NCI-H2081 treated with DMSO at 0.1 percent for 48 hours (cell line): Measurements from ENCODE around the gene SLC12A9.
"Not testable (repeated sequence)": the region's sequence is repeated elsewhere in the genome, so short reads cannot be mapped to it uniquely, and the experiment has no call there.

Experiments
- DNase-seq: peaks from one replicate; lab custom pipeline; 2025; lab: John Stamatoyannopoulos, UW

Gene SLC12A9

DNA sequence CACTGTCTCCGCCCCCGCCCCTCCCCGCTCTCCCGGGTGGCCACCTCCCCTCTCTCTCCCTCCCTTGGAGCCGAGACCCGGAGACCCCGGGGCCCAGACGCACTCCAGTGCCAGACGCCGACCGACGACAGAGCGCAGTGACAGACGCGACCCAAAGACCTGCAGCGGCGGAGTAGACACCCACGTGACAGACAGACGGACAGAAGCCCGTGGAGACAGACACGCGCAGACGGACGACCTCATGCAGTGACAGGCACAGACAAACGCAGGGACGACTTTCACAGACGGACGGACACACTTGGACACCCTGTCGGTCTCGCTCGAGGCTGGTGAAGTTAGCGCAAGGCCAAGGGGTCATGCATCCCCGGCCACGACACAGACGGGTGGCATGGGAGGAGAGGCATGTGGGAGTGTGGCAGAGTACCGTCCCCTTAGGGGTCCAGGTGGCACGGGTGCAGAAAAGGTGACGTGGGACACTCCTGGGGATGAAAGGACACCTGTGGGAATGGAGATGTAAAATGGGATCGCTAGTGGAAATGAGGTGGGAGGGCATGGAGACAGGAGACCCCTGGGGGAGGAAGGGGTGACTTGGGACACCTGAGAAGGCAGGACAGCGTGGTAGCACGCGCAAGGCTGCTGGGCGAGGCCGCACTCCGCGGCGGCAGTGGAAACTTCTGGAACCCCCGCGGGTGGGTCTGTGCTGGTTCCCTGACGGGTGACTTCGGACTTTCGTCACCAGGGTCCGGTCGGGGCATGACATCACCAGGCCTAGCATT is 43.6 kb downstream of the SLC12A9 start:
- no peak for DNase-seq

DNA sequence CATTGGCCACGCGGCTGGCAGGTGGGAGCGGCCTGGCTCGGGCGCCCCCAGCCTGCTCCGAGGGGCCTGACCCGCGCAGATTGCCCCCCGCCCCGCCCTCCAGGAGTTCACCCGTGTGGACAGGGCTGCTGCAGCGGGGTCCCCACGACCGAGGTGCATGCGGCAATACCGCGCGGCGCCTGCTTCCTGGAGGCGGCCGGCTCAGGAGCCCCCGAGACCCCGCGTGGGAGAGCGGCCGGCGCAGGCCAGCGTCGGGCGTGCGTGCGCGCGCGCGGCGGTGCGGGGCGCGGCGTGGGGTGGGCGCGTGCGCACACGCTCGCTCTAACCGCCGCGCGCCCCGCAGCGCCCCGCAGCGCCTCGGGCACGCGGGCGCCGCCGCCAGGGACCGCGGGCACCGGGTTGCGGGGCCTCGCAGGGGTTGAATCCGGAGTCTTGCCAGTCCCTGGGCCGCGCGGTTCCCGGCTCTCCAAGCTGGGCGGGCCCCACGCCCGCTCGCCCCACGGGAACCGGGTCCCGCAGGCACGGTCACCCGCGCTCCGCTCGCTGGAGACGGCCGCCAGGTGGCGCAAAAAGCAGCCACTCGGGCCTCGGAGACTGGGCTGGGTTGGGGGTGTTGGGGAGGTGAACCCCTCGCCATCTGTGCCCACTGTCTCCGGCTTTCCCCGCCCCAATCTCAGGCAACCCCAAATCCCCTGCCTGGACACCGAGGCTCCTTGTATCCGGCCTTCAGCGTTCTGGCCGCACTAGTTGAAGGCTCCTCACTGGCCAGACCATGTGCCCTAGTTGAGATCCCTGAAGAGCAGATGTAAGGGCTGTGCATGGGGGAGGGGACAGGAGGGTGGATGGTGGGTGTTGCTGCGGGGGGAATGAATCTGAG is 44.5 kb downstream of the SLC12A9 start:
- no peak for DNase-seq

DNA sequence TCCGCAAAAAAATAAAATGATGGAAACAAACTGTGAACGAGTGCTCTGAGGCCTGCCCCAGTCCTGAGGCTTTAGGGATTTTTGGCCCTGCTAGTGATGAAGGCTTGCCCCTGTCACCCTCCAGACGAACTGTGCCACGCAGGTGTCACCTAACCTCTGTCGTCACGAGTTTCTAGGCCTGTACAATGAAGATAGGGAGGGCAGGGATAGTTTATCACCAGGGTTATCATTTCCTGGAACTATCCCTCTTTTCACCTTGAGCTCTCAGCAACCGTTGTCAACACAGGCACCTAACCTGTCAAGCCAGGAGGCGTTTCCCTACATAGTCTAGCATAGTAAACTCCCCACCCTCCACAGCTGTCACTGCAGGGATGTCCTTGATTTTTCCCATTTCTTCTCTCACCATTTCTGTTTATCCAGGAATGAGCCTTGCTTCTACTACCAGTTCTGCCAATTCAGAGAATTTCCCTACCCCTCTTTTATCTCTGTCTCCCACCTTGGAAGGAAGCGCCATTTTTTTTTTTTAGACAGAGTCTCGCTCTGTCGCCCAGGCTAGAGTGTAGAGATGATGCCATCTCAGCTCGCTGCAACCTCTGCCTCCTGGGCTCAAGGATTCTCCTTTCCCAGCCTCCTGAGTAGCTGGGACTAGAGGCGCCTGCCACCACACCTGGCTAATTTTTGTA is 45.4 kb downstream of the SLC12A9 start:
- DNase-seq, result no peak

DNA sequence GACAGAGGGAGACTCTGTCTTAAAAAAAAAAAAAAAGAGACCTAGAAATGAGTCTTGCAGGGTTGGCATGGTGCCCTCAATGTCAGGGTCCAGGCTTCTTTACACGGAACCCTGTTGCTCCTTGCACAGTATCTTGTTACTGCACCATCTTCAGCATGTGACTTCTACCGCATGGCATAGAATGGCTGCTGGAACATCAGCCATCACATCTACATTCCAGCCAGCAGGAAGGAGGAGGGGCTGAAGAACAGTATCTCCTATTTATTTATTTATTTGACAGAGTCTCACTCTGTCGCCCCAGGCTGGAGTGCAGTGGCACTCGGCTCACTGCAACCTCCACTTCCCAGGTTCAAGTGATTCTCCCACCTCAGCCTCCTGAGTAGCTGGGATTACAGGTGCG is 46.9 kb downstream of the SLC12A9 start:
- no peak for DNase-seq

DNA sequence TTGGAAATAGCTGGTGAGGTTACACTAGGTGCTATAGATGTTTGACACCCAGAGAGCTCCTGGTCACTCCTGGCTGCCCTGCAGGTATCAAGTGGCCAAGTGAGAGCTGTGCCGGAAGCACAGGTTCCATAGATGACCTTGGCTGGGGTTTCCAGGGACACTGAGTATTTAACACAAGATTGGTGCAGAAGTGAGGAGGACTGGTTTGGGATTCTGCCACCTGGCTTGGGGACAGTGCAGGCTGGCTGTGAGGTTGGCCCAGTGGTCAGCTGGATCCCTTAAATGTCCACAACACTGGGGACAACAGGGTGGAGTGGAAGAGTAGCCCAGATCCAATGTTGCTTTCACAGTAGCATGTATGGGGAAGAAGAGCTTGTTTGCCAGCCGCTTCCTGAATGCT is 48.5 kb downstream of the SLC12A9 start:
- no peak for DNase-seq

DNA sequence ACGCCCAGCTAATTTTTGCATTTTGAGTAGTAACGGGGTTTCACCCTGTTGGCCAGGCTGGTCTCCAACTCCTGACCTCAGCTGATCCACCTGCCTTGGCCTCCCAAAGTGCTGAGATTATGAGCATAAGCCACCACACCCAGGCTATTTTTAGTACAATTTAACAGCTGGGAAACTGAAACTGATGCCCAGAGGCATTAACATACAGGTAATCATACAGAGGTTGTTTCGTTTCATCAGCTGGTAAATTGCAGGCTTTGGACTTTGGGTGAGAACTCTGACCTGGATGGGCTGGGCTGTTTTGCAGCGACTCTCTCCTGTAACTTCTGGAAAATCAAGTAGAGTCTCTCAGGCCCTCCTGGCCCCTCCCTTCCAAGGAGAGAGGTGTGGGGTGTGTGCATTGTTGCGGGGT is 49.4 kb downstream of the SLC12A9 start:
- DNase-seq, result no peak

DNA sequence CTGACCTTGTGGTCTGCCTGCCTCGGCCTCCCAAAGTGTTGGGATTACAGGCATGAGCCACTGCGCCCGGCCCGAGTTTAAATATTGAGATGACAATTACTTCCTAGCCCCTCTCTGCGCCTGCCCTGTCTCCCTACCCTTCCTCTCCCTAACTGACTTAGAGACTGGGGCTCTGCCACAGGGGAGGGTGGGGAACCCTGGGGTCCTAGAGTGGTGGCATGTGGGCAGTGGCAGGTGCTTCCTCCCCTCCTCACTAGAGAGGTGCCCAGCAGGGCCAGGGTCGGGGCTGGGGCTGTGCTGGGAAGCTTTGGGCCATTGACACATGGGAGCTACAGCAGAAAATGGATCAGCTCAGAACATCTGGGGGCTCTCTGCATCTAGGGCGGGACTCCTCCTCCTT is 50.1 kb downstream of the SLC12A9 start:
- no peak for DNase-seq

DNA sequence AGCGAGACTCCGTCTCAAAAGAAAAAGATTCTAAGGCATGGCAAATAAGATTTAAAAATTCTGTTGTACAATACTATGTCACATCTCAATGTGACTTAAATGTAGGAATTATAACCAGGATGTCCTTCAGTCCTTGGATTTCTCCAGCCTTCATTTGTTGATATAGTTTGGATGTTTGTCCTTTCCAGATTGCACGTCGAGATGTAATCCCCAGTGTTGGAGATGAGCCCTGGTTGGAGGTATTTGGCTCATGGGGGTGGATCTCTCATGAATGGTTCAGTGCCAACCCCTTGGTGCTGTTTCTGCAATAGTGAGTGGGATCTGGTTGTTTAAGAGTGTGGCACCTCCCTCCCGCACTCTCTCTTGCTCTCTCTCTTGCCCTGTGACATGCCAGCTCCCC is 56.0 kb downstream of the SLC12A9 start:
- DNase-seq, result no peak

DNA sequence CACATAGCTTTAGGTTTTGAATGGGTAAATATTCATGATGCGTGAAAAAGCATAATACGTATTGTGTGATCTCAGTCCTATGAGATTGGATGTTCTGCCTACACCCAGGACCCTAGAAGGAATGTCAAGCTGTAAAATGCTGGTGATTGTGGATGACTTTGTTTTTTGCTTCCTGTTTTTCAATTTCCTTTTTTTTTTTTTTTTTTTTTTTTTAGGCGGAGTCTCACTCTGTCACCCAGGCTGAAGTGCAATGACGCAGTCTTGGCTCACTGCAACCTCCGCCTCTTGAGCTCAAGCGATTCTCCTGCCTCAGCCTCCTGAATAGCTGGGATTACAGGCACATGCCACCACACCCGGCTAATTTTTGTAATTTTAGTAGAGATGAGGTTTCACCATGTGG is 57.9 kb downstream of the SLC12A9 start:
- not testable (repeated sequence) for DNase-seq

DNA sequence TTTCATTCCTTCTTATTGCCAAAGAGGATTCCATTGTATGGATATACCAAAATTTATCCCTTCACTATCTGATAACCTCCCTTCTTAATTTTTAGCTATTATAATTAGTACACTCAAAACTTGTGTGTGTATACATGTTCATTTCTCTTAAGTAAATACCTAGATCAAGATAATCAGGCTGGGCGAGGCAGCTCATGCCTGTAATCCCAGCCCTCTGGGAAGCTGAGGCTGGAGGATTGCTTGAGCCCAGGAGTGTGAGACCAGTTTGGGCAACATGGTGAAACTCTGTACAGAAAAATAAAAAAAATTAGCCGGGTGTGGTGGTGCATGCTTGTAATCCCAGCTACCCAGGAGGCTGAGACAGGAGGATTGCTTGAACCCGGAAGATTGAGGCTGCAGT is 59.0 kb downstream of the SLC12A9 start:
- no peak for DNase-seq

DNA sequence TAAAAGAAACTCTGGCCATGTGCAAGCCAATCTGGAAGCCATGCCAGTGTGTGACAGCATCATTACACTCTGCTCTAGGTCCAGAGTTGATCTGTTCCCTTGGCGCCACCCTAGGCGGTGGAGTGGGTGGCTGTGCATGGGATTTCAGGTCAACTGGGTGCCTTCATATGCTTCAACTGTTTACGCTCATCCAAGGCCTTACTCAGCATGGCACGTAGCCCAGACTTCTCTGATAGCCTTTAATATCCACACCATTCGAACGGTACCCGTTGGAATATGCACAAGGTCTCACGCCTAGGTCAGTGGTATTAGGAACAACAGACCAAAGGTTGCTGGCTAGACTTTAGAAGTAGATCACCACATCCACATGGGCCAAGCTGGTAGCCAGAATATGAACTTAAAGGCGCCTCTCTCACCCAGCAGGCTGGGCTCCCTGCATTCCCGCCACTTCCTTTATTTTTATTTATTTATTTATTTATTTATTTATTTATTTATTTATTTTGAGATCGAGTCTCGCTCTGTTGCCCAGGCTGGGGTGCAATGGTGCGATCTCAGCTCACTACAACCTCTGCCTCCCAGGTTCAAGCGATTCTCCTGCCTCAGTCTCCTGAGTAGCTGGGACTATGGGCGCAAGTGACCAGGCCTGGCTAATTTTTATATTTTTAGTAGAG is 61.8 kb downstream of the SLC12A9 start:
- no peak for DNase-seq

DNA sequence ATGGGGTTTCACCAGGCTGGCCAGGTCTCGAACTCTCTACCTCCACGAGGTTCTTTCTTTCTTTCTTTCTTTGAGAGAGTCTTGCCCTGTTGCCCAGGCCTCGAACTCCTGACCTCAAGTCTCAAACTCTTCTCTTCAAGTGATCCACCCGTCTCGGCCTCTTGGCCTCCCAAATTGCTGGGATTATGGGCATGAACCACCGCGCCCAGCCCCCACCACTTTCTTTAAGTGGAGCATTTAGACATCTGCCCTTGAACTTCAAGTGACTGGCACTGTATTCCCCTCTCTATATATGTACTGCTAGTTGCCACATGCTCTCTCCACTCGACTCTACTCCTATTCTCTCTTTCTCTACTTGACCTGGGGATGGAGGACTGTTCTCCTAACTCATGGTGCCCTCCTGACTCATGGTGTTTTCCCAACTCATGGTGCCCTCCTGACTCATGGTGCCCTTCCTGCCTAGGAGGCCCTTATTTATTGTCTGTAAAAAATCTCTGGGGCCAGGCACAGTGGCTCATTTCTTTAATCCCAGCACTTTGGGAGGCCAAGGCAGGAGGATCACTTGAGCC is 62.5 kb downstream of the SLC12A9 start:
- no peak for DNase-seq
